Muscle layer of colon (tissue), 2 donors: ENCODE data around the gene PLD5.
"Not testable (repeated sequence)": the region's sequence is repeated elsewhere in the genome, so short reads cannot be mapped to it uniquely, and the experiment has no call there.

Source experiments
- H3K27ac ChIP-seq: one replicate; pipeline ENCODE4 v1.7.0; 2013; ENCODE audit warnings: low read depth, mild to moderate bottlenecking, low read length, moderate library complexity
- H3K27me3 ChIP-seq, 2 donors: one replicate each; pipeline ENCODE4 v1.7.0; 2013; ENCODE audit warnings: low read length in 2 of 2, mild to moderate bottlenecking in 2 of 2; ENCODE audit not compliant: insufficient read depth in 2 of 2, control insufficient read depth in 1 of 2
- H3K36me3 ChIP-seq: one replicate; pipeline ENCODE4 v1.7.0; 2013; ENCODE audit warnings: mild to moderate bottlenecking, low read length; ENCODE audit not compliant: insufficient read depth
- H3K4me1 ChIP-seq: one replicate; pipeline ENCODE4 v1.7.0; 2013; ENCODE audit warnings: mild to moderate bottlenecking, low read length; ENCODE audit not compliant: insufficient read depth
- H3K4me3 ChIP-seq, 2 donors: one replicate each; pipeline ENCODE4 v1.7.0; 2013; ENCODE audit warnings: low read length in 2 of 2, low read depth in 1 of 2, mild to moderate bottlenecking in 1 of 2, moderate library complexity in 1 of 2
- H3K9ac ChIP-seq: one replicate; pipeline ENCODE4 v1.7.0; 2013; ENCODE audit warnings: low read length
- H3K9me3 ChIP-seq: one replicate; pipeline ENCODE4 v1.7.0; 2013; ENCODE audit warnings: mild to moderate bottlenecking, low read length
- donor health status: abdominal sarcoma.
- donor health status: Adenocarcinoma of cecum.

PLD5 gene

GRCh38 chr1:242416657-242417056 is 107.8 kb downstream of the PLD5 start:
- H3K4me3 ChIP-seq: no peak overlapping the region
- H3K36me3 ChIP-seq: no peaks in the 10 kb centered on the region
- no peaks in the 10 kb centered on the region for H3K4me1 ChIP-seq
- H3K9me3 ChIP-seq: no peaks in the 10 kb centered on the region
- H3K9ac ChIP-seq: no peak overlapping the region
- no peaks in the 10 kb centered on the region for H3K27me3 ChIP-seq
- H3K27ac ChIP-seq: no peak overlapping the region

DNA sequence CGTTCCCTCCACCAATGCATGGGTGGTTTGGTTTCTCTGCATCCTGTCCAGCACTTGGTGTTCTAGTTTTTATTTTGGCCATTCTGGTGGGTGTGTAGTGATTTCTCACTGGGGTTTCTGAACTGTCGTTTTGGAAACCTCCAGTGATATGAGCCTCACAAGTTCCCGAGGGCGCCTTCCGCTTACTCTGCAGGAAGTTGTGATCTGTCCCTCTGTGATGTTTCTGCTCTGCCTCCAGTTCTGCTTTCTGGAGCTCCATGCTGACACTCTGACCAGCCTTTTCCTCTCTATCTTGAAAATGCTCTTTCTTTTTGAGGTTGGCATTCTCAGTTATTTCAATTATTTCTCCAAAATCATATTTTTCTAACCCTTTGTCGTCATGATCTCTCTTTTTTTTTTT is 111.6 kb downstream of the PLD5 start:
- Histone ChIP-seq H3K4me1 (no peaks in the 10 kb centered on the region), H3K27me3 (no peaks in the 10 kb centered on the region), H3K27ac (no peak overlapping the region), H3K4me3 (no peak overlapping the region), H3K9me3 (no peaks in the 10 kb centered on the region), H3K9ac (no peak overlapping the region), H3K36me3 (no peaks in the 10 kb centered on the region)

DNA sequence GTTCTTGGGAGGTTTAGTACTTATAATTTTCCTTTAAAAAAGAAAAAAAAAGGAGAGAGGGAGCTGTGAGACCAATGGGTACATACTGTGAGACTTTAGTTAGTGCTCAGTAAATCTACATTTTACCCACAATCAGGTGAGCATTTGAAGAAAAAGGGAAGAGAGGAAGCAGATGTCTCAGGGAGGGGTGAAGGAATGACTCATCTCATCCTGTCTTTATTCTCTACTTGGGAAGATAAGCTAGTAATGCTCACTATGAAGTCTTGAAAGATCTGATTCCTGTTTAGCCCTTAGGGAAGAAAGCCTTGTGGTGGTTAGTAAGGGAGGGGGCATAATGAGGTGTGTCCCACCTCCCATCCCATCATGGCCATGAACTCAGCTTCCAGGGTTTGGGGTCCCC is 112.6 kb downstream of the PLD5 start:
- H3K9ac ChIP-seq: no peak overlapping the region
- no peak overlapping the region for H3K27ac ChIP-seq
- no peaks in the 10 kb centered on the region for H3K9me3 ChIP-seq
- H3K36me3 ChIP-seq: no peaks in the 10 kb centered on the region
- H3K4me3 ChIP-seq: no peak overlapping the region
- H3K4me1 ChIP-seq: no peaks in the 10 kb centered on the region
- no peaks in the 10 kb centered on the region for H3K27me3 ChIP-seq

GRCh38 chr1:242405947-242406346 is 118.5 kb downstream of the PLD5 start:
- Histone ChIP-seq H3K9ac (no peak overlapping the region), H3K4me3 (no peak overlapping the region), H3K27ac (no peak overlapping the region), H3K27me3 (no peaks in the 10 kb centered on the region), H3K4me1 (no peaks in the 10 kb centered on the region), H3K36me3 (no peaks in the 10 kb centered on the region), H3K9me3 (no peaks in the 10 kb centered on the region)

DNA sequence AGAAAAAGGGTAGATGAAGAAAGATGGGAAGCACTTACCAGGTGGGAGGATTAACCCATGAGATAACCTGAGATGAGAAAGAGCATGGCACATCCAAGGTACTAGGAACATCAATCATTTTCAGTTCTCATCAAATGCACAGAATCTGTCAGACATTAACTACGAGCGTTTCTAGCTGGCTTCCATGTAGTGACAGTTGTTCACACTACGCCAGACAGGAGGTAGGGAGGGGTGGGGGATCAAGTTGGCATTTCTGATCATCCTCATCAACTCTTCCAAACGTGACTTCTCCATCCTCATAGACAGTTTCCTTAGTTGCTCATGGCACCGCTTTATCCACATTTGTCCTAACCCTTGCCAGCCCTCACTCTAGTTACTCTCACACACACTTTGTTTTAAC is 120.2 kb downstream of the PLD5 start:
- no peak overlapping the region for H3K27ac ChIP-seq

GRCh38 chr1:242402956-242403355 is 121.5 kb downstream of the PLD5 start:
- Histone ChIP-seq H3K4me3 (no peak overlapping the region), H3K36me3 (no peaks in the 10 kb centered on the region), H3K9ac (no peak overlapping the region), H3K27me3 (no peaks in the 10 kb centered on the region), H3K4me1 (no peaks in the 10 kb centered on the region), H3K27ac (no peak overlapping the region), H3K9me3 (no peaks in the 10 kb centered on the region)

More for the DNA sequence above, 120.2 kb downstream of the PLD5 start:
- Histone ChIP-seq H3K9me3 (no peaks in the 10 kb centered on the region), H3K9ac (no peak overlapping the region), H3K36me3 (no peaks in the 10 kb centered on the region), H3K4me1 (no peaks in the 10 kb centered on the region), H3K4me3 (no peak overlapping the region), H3K27me3 (no peaks in the 10 kb centered on the region)

GRCh38 chr1:242401937-242402336 is 122.6 kb downstream of the PLD5 start:
- Histone ChIP-seq H3K9me3 (no peaks in the 10 kb centered on the region), H3K9ac (no peak overlapping the region), H3K4me1 (no peaks in the 10 kb centered on the region), H3K4me3 (no peak overlapping the region), H3K27ac (no peak overlapping the region), H3K36me3 (no peaks in the 10 kb centered on the region), H3K27me3 (no peaks in the 10 kb centered on the region)

- Histone ChIP-seq H3K9me3 (no peaks in the 10 kb centered on the region), H3K9ac (no peak overlapping the region), H3K27me3 (no peaks in the 10 kb centered on the region), H3K27ac (no peak overlapping the region), H3K4me1 (no peaks in the 10 kb centered on the region), H3K36me3 (no peaks in the 10 kb centered on the region), H3K4me3 (no peak overlapping the region)
Observed at GRCh38 chr1:242398351-242398750, 126.1 kb downstream of the PLD5 start.

DNA sequence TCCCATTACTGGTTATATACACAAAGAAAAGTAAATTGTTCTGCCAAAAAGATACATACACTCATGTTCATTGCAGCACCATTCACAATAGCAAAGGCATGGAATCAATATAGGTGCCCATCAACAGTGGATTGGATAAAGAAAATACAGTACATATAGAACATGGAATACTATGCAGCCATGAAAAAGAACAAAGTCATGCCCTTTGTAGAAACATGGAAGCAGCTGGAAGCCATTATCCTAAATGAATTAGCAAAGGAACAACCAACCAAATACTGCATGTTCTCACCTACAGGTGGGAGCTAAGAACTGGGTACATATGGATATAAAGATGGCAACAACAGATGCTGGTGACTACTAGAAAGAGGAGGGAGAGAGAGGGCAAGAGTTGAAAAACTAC is 132.6 kb downstream of the PLD5 start:
- no peaks in the 10 kb centered on the region for H3K27me3 ChIP-seq
- H3K4me3 ChIP-seq: no peak overlapping the region
- H3K9ac ChIP-seq: no peak overlapping the region
- H3K9me3 ChIP-seq: no peaks in the 10 kb centered on the region
- no peak overlapping the region for H3K27ac ChIP-seq
- H3K4me1 ChIP-seq: no peaks in the 10 kb centered on the region
- no peaks in the 10 kb centered on the region for H3K36me3 ChIP-seq

GRCh38 chr1:242376121-242376520 is 148.4 kb downstream of the PLD5 start:
- not testable (repeated sequence) for H3K27ac ChIP-seq

DNA sequence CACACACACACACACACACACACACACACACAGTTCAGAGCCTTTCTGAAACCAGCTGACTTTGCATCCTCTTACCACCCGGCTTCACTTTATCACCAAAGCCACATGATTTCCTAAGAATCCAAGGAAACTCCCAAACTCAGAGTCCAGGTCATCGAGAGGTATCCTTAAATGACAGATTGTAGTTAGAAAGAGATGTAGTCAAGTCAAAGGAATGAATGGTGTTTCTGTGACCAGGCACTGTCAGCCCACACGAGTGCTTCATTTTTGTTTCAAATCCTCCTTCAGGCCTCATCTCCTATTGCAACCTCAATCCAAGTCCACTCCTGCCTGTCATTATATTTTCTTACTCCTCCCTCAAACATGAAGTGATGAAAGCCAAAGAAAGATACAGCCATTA is 174.1 kb downstream of the PLD5 start:
- H3K4me3 ChIP-seq, H3K4me1 ChIP-seq, H3K36me3 ChIP-seq, H3K27ac ChIP-seq, H3K9me3 ChIP-seq, H3K27me3 ChIP-seq, H3K9ac ChIP-seq: not testable (repeated sequence)

More at GRCh38 chr1:242376121-242376520, 148.4 kb downstream of the PLD5 start:
- H3K9me3 ChIP-seq, H3K27me3 ChIP-seq, H3K4me3 ChIP-seq, H3K36me3 ChIP-seq, H3K4me1 ChIP-seq, H3K9ac ChIP-seq: not testable (repeated sequence)

GRCh38 chr1:242349636-242350035 is 174.9 kb downstream of the PLD5 start:
- H3K36me3 ChIP-seq: no peaks in the 10 kb centered on the region
- no peak overlapping the region for H3K4me3 ChIP-seq
- no peak overlapping the region for H3K9ac ChIP-seq
- no peaks in the 10 kb centered on the region for H3K27me3 ChIP-seq
- H3K4me1 ChIP-seq: no peaks in the 10 kb centered on the region
- no peak overlapping the region for H3K27ac ChIP-seq
- no peaks in the 10 kb centered on the region for H3K9me3 ChIP-seq
